SU-DHL-6 (cell line): ENCODE measurements around the gene ATP8A1.

Experiments
- H2AFZ ChIP-seq: fragments of 200-600 bp; sonication (generic); 2 replicates; pipeline ENCODE4 v1.6.1; 2014; ENCODE audit warnings: low read depth, mild to moderate bottlenecking, moderate library complexity, mixed read lengths, antibody characterized with exemption, low read length; ENCODE audit not compliant: severe bottlenecking
- H3F3A ChIP-seq: fragments of 200-600 bp; shearing (Covaris generic); 2 replicates; pipeline ENCODE4 v1.6.0; 2016; ENCODE audit warnings: antibody characterized with exemption, mild to moderate bottlenecking; ENCODE audit not compliant: insufficient read depth
- H3K27ac ChIP-seq: fragments of 200-600 bp; sonication (generic); 2 replicates; pipeline ENCODE4 v1.5.1; 2016; ENCODE audit warnings: low read depth, mild to moderate bottlenecking, low read length, moderate library complexity, mixed read lengths
- H3K27me3 ChIP-seq: fragments of 200-600 bp; sonication (generic), shearing (Covaris generic); 2 replicates; pipeline ENCODE4 v1.6.0; 2014; ENCODE audit warnings: mild to moderate bottlenecking, low read length
- H3K36me3 ChIP-seq: fragments of 200-600 bp; sonication (generic); 2 replicates; pipeline ENCODE4 v1.6.1; 2014; ENCODE audit warnings: mild to moderate bottlenecking, low read length, mixed read lengths
- H3K4me2 ChIP-seq: fragments of 300-600, 200-600 bp; shearing (Covaris generic), sonication (generic); 2 replicates; pipeline ENCODE4 v1.6.0; 2014; ENCODE audit warnings: low read length, low read depth, mild to moderate bottlenecking; ENCODE audit not compliant: poor library complexity, severe bottlenecking
- H3K4me3 ChIP-seq: fragments of 200-600 bp; sonication (generic); 2 replicates; pipeline ENCODE4 v1.5.1; 2014; ENCODE audit warnings: antibody characterized with exemption, low read length, mild to moderate bottlenecking, mixed read lengths; ENCODE audit not compliant: insufficient read depth, poor library complexity, severe bottlenecking
- H3K79me2 ChIP-seq: fragments of 200-600 bp; sonication (generic); 2 replicates; pipeline ENCODE4 v1.6.1; 2014; ENCODE audit warnings: mild to moderate bottlenecking, low read length, moderate library complexity; ENCODE audit not compliant: insufficient read depth
- H3K9ac ChIP-seq: fragments of 200-600 bp; sonication (generic); 2 replicates; pipeline ENCODE4 v1.7.0; 2014; ENCODE audit warnings: mild to moderate bottlenecking, low read length
- H3K9me2 ChIP-seq: fragments of 200-600 bp; sonication (generic); replicated peaks from 2 replicates; pipeline ENCODE4 v1.6.1; 2014; ENCODE audit warnings: low read length; ENCODE audit not compliant: insufficient read depth
- H3K9me3 ChIP-seq: fragments of 200-600 bp; sonication (generic); 2 replicates; pipeline ENCODE4 v1.6.1; 2014; ENCODE audit warnings: low read length, mixed read lengths; ENCODE audit not compliant: insufficient read depth
- H4K20me1 ChIP-seq: fragments of 200-600 bp; sonication (generic); 2 replicates; pipeline ENCODE4 v1.6.1; 2014; ENCODE audit warnings: low read depth, mild to moderate bottlenecking, antibody characterized with exemption, low read length, moderate library complexity, mixed read lengths
- CTCF ChIP-seq: fragments of 200-600 bp; sonication (generic); IDR thresholded peaks from one replicate; pipeline ENCODE4 v1.5.1; 2017; ENCODE audit warnings: antibody characterized with exemption, mild to moderate bottlenecking, low read length, moderate library complexity; ENCODE audit not compliant: insufficient read depth, poor library complexity, severe bottlenecking
- EZH2phosphoT487 ChIP-seq: fragments of 200-600 bp; sonication (generic), shearing (Covaris generic); conservative IDR thresholded peaks from 2 replicates; pipeline ENCODE4 v1.6.1; 2018; ENCODE audit warnings: mild to moderate bottlenecking, antibody characterized with exemption, low read length, moderate library complexity, mixed read lengths

Gene ATP8A1

GRCh38 chr4:42397635-42398170 lies 259.2 kb downstream of the ATP8A1 start:
- Histone ChIP-seq H3K4me2 (peak overlapping the region; percentile 60), H3F3A (no peaks in the 10 kb centered on the region), H3K9ac (peak overlapping the region; percentile 33), H2AFZ (peak overlapping the region; percentile 92), H3K79me2 (no peaks in the 10 kb centered on the region), H3K9me3 (no peaks in the 10 kb centered on the region), H3K4me3 (peak overlapping the region; percentile 53), H3K27me3 (0 out of 2 replicates have a peak, but pooled peaks cover 3% of the 10 kb centered on the region), H3K27ac (no peak overlapping the region), H3K36me3 (no peaks in the 10 kb centered on the region), H4K20me1 (no peaks in the 10 kb centered on the region), H3K9me2 (no peaks in the 10 kb centered on the region)
- no peak for TF ChIP-seq CTCF
- TF ChIP-seq EZH2phosphoT487 = no peak

DNA sequence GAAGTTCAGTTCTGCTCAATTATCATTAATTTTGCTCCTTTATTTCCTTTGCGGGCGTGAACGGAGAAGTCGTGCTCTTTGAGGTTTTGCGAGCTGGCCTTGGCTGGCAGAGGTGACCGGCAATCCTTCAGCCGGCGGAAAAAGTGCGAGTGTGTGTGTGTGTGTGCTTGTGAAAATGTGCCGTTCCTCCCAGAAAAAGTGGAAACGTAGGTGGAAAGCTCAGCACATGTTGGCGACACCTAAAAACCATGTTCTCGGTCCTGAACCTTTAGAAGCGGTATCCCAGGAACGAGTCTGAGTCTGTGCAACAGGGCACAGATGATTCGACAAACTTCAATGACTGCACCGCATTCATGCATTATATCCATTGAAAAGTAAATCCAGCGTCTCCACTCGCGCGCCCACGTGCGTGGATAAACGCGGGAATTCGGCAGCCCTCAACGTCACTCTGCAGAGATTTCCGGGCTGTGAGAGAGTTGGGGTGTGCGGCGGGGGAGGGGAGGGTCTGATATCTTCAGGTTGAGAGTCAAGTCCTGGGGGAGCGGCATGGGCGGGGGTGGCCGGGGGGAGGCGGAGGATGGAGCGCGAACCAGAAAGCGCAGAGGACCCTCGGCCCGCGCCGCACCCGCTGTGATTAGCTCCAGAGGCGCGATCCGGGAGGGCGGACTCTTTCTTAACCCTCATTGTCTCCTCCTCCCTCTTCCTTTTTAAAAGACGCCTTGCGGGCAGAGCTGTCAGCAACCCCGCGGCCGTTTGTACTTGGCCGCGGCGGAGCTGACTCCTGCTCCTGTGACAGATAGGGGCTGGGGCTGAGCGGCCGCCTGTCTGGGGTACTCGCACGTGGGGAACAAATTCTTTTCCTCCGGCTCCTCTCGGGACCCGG lies 259.9 kb downstream of the ATP8A1 start, which contains the start of gene SHISA3:
SHISA3 (plus strand) TSS at position 737 of the 883 bp plus-strand sequence. CDS start 569 bp downstream, outside the sequence.
- Histone ChIP-seq H3K9me3 (no peaks in the 10 kb centered on the region), H3K4me3 (peak within 1 kb of the TSS; percentile 53), H3K27me3 (0 out of 2 replicates have a peak, but pooled peaks cover 3% of the 10 kb centered on the region), H3K79me2 (no peaks in the 10 kb centered on the region), H3K4me2 (peak within 1 kb of the TSS; percentile 60), H4K20me1 (no peaks in the 10 kb centered on the region), H3K27ac (no peak within 1 kb of the TSS), H3K9me2 (no peaks in the 10 kb centered on the region), H3F3A (no peaks in the 10 kb centered on the region), H3K36me3 (no peaks in the 10 kb centered on the region), H2AFZ (peak within 1 kb of the TSS; percentile 92), H3K9ac (peak within 1 kb of the TSS; percentile 33)
- no peak for TF ChIP-seq CTCF
- TF ChIP-seq EZH2phosphoT487 = no peak

DNA sequence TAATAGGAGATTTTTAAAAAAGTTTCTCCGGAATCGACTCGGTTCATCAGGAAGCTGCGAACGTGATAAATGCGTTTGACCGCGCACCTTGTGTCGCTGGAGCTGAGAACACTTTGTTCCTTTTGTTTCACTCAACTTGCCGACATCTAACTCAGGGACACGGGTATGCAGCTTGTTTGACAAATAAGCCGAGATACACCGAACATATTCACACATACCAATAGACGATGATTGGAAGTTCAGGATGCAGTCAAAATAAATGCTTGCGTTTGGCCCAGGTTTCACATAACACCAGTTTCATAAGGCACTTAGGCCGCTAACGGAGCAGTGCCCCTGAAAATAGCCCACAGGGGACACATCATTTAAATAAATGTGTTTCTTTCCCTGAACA lies 260.5 kb downstream of the ATP8A1 start:
- Histone ChIP-seq H3K27ac (no peak overlapping the region), H3K79me2 (no peaks in the 10 kb centered on the region), H3K36me3 (no peaks in the 10 kb centered on the region), H3K9ac (no peak overlapping the region), H2AFZ (no peak overlapping the region), H3K4me2 (no peak overlapping the region), H3K27me3 (0 out of 2 replicates have a peak, but pooled peaks cover 3% of the 10 kb centered on the region), H3K9me2 (no peaks in the 10 kb centered on the region), H3K4me3 (no peak overlapping the region), H3K9me3 (no peaks in the 10 kb centered on the region), H4K20me1 (no peaks in the 10 kb centered on the region), H3F3A (no peaks in the 10 kb centered on the region)
- no peak for TF ChIP-seq CTCF
- no peak for TF ChIP-seq EZH2phosphoT487
